ENCODE measurements around the gene OR1I1.
A peak's percentile ranks its signal among the peaks of the same experiment; 100 is the strongest.
"Not testable (repeated sequence)": the region's sequence is repeated elsewhere in the genome, so short reads cannot be mapped to it uniquely, and the experiment has no call there.

OR1I1 gene

DNA sequence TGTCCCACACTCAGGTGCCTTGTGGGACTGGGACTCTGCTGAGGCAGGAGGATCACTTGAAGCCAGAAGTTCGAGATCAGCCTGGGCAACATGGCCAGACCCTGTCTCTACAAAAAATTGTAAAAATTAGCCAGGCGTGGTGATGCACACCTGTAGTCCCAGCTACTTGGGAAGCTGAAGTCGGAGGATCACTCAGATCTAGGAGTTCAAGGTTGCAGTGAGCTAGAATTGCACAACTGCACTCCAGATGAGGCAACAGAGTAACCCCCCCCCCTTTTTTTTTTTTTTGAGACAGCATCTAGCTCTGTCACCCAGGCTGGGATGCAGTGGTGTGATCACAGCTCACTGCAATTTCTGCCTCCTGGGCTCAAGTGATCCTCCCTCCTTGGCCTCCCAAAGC is 14.2 kb downstream of the OR1I1 start:
- in situ Hi-C loops (cut with MboI; ENCODE audit: low sequenced_read_pairs, unreplicated experiment), result no loop called here
- no peak for DNase-seq (ENCODE audit: low spot score)
- no peak for TF ChIP-seq CTCF (IDR thresholded peaks at IDR 0.05; ENCODE audit: borderline replicate concordance, control extremely low read depth, extremely low read depth, insufficient read depth, missing control alignments)

DNA sequence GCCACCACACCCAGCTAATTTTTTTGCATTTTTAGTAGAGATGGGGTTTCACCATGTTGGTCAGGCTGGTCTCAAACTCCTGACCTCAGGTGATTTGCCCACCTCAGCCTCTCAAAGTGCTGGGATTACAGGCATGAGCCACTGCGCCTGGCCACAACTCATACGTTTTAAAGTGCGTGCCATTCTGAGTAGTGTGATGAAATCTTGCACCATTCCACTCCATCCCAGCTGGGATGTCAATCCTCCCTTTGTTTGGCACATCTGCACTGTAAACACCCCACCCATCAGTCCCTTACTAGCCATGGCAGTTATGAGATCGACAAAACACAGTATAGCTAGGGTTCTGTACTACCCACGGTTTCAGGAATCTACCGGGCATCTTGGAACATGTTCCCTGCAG is 16.0 kb downstream of the OR1I1 start:
- DNase-seq (ENCODE audit: low spot score); in situ Hi-C loops (cut with MboI; ENCODE audit: low sequenced_read_pairs, unreplicated experiment): not testable (repeated sequence)

DNA sequence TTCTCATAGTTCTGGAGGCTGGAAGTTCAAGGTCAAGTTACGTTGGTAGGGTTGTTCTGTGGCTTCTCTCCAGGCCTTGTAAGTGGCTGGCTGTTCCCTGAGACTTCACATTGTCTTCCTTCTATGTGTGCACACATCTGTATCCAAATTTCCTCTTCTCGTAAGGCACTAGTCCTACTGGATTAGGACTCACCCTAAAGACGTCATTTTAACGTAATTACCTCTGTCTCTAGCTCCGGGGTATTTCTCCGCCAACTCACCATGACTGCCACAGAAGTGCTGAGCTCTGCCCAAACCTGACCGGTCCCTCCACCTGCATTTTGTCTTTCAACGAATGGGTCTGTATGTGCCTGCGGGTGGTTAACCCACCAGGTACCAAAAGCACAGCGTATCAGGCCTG is 16.4 kb downstream of the OR1I1 start:
- TF ChIP-seq CTCF (IDR thresholded peaks at IDR 0.05; ENCODE audit: borderline replicate concordance, control extremely low read depth, extremely low read depth, insufficient read depth, missing control alignments), result no peak
- in situ Hi-C loops (cut with MboI; ENCODE audit: low sequenced_read_pairs, unreplicated experiment), result no loop called here
- DNase-seq (ENCODE audit: low spot score), result no peak

DNA sequence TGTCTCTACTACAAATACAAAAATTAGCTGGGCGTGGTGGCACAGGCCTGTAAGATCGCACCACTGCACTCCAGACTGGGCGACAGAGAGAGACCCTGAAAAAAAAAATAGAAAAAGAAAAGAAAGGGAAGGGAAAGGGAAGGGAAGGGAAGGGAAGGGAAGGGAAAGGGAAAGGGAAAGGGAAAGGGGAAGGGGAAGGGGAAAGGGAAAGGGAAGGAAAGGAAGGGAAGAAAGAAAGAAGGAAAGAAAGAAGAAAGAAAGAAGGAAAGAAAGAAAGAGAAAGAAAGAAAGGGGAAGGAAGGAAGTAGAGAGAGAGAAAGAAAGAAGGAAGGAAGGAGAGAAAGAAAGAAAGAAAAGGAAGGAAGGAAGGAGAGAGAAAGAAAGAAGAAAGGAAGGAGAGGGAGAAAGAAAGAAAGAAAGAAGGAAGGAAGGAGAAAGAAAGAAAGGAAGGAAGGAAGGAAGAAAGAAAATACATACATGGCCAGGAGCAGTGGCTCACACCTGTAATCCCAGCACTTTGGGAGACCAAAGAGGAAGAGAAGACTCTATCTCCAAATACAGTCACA is 17.1 kb downstream of the OR1I1 start:
- no peak for DNase-seq (ENCODE audit: low spot score)
- in situ Hi-C loops (cut with MboI; ENCODE audit: low sequenced_read_pairs, unreplicated experiment), result no loop called here
- TF ChIP-seq CTCF (IDR thresholded peaks at IDR 0.05; ENCODE audit: borderline replicate concordance, control extremely low read depth, extremely low read depth, insufficient read depth, missing control alignments), result no peak

- DNase-seq (ENCODE audit: low spot score), result peak; percentile 54
- in situ Hi-C loops (cut with MboI; ENCODE audit: low sequenced_read_pairs, unreplicated experiment), result loop anchor here (25.0 kb wide), 1 partner anchor 539 kb away; the partner anchor contains the start of gene NDUFB7
- peak; percentile 48 for TF ChIP-seq CTCF (IDR thresholded peaks at IDR 0.05; ENCODE audit: borderline replicate concordance, control extremely low read depth, extremely low read depth, insufficient read depth, missing control alignments)
Observed at GRCh38 chr19:15101479-15102082, 19.6 kb downstream of the OR1I1 start.

GRCh38 chr19:15104003-15104402 is 22.0 kb downstream of the OR1I1 start:
- in situ Hi-C loops (cut with MboI; ENCODE audit: low sequenced_read_pairs, unreplicated experiment), result loop anchor here (25.0 kb wide), 1 partner anchor 542 kb away; the partner anchor contains the start of gene NDUFB7
- TF ChIP-seq CTCF (IDR thresholded peaks at IDR 0.05; ENCODE audit: borderline replicate concordance, control extremely low read depth, extremely low read depth, insufficient read depth, missing control alignments), result no peak
- no peak for DNase-seq (ENCODE audit: low spot score)

- TF ChIP-seq CTCF (IDR thresholded peaks at IDR 0.05; ENCODE audit: borderline replicate concordance, control extremely low read depth, extremely low read depth, insufficient read depth, missing control alignments), result no peak
- in situ Hi-C loops (cut with MboI; ENCODE audit: low sequenced_read_pairs, unreplicated experiment), result loop anchor here (25.0 kb wide), 1 partner anchor 542 kb away; the partner anchor contains the start of gene NDUFB7
- DNase-seq (ENCODE audit: low spot score), result no peak
Observed at GRCh38 chr19:15104411-15104810, 22.4 kb downstream of the OR1I1 start.
